ENCODE results near the gene STIMATE.

- TF ChIP-seq CTCF (IDR thresholded peaks at IDR 0.05; ENCODE audit: low read length), result no peak
- TF ChIP-seq EZH2 (IDR thresholded peaks at IDR 0.05; ENCODE audit: borderline replicate concordance, low read length), result no peak
These were observed 1.2 kb downstream of the STIMATE start for GRCh38 chr3:52896151-52896550.
